K562 (cell line): Measurements from ENCODE around the gene CDYL. TPM values are rescaled to one million over a fixed set of nuclear protein-coding genes. Genes with fewer than 3 reads are reported as not detected.
A peak's percentile ranks its signal among the peaks of the same experiment; 100 is the strongest.

Source experiments
- BACH1 ChIP-seq: fragments of 200-800 bp; sonication (Bioruptor generic); IDR thresholded peaks from 2 replicates; pipeline ENCODE4 v1.6.1; 2016; ENCODE audit warnings: missing genetic modification characterization, missing compliant biosample characterization
- CHD4 ChIP-seq: fragments of 200-600 bp; sonication (generic); IDR thresholded peaks from 3 replicates; pipeline ENCODE4 v1.6.1; 2012; ENCODE audit warnings: low read depth, mild to moderate bottlenecking, mixed read lengths, low read length, inconsistent platforms; ENCODE audit not compliant: insufficient read depth, insufficient replicate concordance, poor library complexity, severe bottlenecking
- CREM ChIP-seq: IDR thresholded peaks from 2 replicates; pipeline ENCODE4 v1.6.1; 2014; ENCODE audit warnings: antibody characterized with exemption, low read depth
- HDGF ChIP-seq: fragments of 450-650 bp; IDR thresholded peaks from 2 replicates; pipeline ENCODE4 v1.6.1; 2016
- KLF16 ChIP-seq: IDR thresholded peaks from 2 replicates; pipeline ENCODE4 v1.6.1; 2016; ENCODE audit warnings: antibody characterized with exemption
- MXI1 ChIP-seq: IDR thresholded peaks from 2 replicates; pipeline ENCODE4 v1.6.1; 2011; ENCODE audit warnings: low read depth, mild to moderate bottlenecking, improper control_type of control experiment, low read length
- NFE2L1 ChIP-seq: fragments of 450-650 bp; IDR thresholded peaks from 2 replicates; pipeline ENCODE4 v1.6.1; 2016; ENCODE audit warnings: missing genetic modification characterization, low read depth, mild to moderate bottlenecking, missing compliant biosample characterization, moderate library complexity, borderline replicate concordance
- NR2C2 ChIP-seq, 2 experiments: fragments of 200-800 bp in 1 of 2; sonication (Bioruptor generic) in 1 of 2; sonication (generic) in 1 of 2; formaldehyde crosslinking in 1 of 2; IDR thresholded peaks; 2 replicates each; pipeline versions ENCODE4 v1.6.1 to v1.8.0; 2016 to 2022; ENCODE audit warnings: mild to moderate bottlenecking in 1 of 2, missing compliant biosample characterization in 1 of 2, missing genetic modification characterization in 1 of 2, missing genetic modification reagents in 1 of 2
- POLR2AphosphoS5 ChIP-seq: IDR thresholded peaks from 2 replicates; pipeline ENCODE4 v1.6.1; 2011; ENCODE audit warnings: mild to moderate bottlenecking, low read depth, low read length, moderate library complexity; ENCODE audit not compliant: control insufficient read depth, insufficient read depth
- RBBP5 ChIP-seq: fragments of 200-600 bp; sonication (generic); IDR thresholded peaks from 2 replicates; pipeline ENCODE4 v1.6.1; 2012; ENCODE audit warnings: borderline replicate concordance, mild to moderate bottlenecking, low read length, control low read depth, inconsistent platforms; ENCODE audit not compliant: insufficient read depth, poor library complexity, severe bottlenecking
- ZNF584 ChIP-seq: fragments of 200-800 bp; sonication (Bioruptor generic); IDR thresholded peaks from 2 replicates; pipeline ENCODE4 v1.6.1; 2016; ENCODE audit warnings: low read depth, mild to moderate bottlenecking, missing genetic modification characterization, missing compliant biosample characterization
- polyA plus RNA-seq, 8 experiments: library from polyadenylated mRNA; depleted of rRNA in 4 of 8; stranded (reverse) in 5 of 8; unstranded in 3 of 8; fragments of >200 nt; fragmentation: Nextera tagmentation in 2 of 8; fragmentation: Illumina TruSeq in 1 of 8; extraction: Ambion mirVana in 2 of 8; extraction: Trizol in 1 of 8; gene quantifications; 2 replicates each; pipeline versions ENCODE4 v1.2.1 to v1.2.3, GENCODE V29; 2011 to 2014; ENCODE audit warnings: inconsistent platforms in 1 of 8, missing spikeins in 1 of 8
- total RNA-seq, 7 experiments: library from RNA; depleted of rRNA in 6 of 7; stranded (reverse); fragments of >200 nt in 6 of 7; fragmentation: Illumina TruSeq in 2 of 7; extraction: Trizol in 2 of 7; gene quantifications; 2 replicates each; pipeline versions ENCODE4 v1.2.1 to v1.2.3, GENCODE V29; 2011 to 2021; ENCODE audit warnings: low replicate concordance in 1 of 7
- TF ChIP-seq, protein P1 (sequence below): sonication (generic); formaldehyde crosslinking; IDR thresholded peaks from 2 replicates; pipeline ENCODE4 v1.8.1; 2023; ENCODE audit warnings: missing genetic modification reagents, mild to moderate bottlenecking, borderline replicate concordance
- TF ChIP-seq, protein P2 (sequence below): fragments of 450-650 bp; IDR thresholded peaks from 2 replicates; pipeline ENCODE4 v1.6.1; 2016; ENCODE audit warnings: antibody characterized with exemption
- TF ChIP-seq, protein P3 (sequence below): sonication (generic); formaldehyde crosslinking; IDR thresholded peaks from 2 replicates; pipeline ENCODE4 v1.9.0; 2022; ENCODE audit warnings: mild to moderate bottlenecking, missing genetic modification reagents
- TF ChIP-seq, protein P4 (sequence below): sonication (generic); formaldehyde crosslinking; IDR thresholded peaks from 2 replicates; pipeline ENCODE4 v1.8.0; 2023; ENCODE audit warnings: mild to moderate bottlenecking, missing genetic modification reagents

The CDYL gene
- total and polyA plus RNA-seq, 9 of the 15 experiments (the other 6 are each of a cell fraction or from before 2014, with no cell fraction given): 8.1 to 45.8 (median 40.8) TPM

DNA sequence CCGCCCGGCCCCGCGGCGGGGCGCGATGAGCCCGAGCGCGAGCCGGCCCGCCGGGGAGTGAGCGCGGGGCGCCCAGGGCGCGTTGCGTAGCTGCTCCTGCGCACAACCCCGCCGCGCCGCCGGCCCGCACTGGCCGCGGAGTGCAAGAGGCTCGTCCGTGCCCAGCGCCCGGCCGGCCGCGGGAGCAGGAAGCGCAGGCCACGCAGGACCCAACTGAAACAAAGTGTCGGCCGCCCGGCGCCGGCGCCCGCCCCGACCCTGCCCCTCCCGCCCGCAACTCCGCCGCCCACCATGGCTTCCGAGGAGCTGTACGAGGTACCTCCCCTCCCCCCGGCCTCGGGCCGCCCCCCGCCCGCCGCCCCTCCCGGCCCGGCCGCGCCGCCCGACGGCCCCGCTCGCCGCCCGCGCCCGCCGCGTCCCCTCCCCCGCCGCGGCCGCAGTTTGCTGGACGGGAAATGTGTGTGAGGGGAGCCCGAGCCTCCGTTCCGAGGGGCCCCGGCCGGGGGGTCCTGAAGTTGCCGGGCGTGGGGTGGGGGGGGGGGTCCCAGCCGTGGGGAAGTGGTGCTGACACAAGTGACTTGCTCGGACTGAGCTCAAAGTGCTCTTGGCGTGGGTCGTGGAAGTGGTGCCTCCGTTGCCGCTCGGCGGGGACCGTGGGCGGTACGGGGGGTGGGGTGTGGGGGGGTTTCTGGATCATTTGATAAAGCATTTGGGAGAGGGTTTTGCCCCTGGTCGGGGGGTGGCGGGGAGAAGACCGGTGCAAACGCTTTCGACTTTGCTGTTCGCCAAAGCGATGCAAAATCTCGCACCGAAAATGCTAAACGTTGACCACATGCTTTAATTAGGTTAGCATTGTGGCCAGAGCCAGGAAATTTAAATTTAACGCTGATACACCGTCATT is 539 bp downstream of the CDYL start (continued):
- no peak for TF ChIP-seq NFE2L1
- no peak for TF ChIP-seq KLF16
- peak; percentile 78 for TF ChIP-seq RBBP5
- TF ChIP-seq, protein P1, sequence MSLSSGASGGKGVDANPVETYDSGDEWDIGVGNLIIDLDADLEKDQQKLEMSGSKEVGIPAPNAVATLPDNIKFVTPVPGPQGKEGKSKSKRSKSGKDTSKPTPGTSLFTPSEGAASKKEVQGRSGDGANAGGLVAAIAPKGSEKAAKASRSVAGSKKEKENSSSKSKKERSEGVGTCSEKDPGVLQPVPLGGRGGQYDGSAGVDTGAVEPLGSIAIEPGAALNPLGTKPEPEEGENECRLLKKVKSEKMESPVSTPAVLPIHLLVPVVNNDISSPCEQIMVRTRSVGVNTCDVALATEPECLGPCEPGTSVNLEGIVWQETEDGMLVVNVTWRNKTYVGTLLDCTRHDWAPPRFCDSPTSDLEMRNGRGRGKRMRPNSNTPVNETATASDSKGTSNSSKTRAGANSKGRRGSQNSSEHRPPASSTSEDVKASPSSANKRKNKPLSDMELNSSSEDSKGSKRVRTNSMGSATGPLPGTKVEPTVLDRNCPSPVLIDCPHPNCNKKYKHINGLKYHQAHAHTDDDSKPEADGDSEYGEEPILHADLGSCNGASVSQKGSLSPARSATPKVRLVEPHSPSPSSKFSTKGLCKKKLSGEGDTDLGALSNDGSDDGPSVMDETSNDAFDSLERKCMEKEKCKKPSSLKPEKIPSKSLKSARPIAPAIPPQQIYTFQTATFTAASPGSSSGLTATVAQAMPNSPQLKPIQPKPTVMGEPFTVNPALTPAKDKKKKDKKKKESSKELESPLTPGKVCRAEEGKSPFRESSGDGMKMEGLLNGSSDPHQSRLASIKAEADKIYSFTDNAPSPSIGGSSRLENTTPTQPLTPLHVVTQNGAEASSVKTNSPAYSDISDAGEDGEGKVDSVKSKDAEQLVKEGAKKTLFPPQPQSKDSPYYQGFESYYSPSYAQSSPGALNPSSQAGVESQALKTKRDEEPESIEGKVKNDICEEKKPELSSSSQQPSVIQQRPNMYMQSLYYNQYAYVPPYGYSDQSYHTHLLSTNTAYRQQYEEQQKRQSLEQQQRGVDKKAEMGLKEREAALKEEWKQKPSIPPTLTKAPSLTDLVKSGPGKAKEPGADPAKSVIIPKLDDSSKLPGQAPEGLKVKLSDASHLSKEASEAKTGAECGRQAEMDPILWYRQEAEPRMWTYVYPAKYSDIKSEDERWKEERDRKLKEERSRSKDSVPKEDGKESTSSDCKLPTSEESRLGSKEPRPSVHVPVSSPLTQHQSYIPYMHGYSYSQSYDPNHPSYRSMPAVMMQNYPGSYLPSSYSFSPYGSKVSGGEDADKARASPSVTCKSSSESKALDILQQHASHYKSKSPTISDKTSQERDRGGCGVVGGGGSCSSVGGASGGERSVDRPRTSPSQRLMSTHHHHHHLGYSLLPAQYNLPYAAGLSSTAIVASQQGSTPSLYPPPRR (CRISPR knock-in tag): no peak
- TF ChIP-seq, protein P2, sequence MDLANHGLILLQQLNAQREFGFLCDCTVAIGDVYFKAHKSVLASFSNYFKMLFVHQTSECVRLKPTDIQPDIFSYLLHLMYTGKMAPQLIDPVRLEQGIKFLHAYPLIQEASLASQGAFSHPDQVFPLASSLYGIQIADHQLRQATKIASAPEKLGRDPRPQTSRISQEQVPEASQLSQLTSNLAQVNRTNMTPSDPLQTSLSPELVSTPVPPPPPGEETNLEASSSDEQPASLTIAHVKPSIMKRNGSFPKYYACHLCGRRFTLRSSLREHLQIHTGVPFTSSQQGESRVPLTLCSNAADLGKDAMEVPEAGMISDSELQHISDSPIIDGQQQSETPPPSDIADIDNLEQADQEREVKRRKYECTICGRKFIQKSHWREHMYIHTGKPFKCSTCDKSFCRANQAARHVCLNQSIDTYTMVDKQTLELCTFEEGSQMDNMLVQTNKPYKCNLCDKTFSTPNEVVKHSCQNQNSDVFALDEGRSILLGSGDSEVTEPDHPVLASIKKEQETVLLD: no peak
- TF ChIP-seq, protein P3, sequence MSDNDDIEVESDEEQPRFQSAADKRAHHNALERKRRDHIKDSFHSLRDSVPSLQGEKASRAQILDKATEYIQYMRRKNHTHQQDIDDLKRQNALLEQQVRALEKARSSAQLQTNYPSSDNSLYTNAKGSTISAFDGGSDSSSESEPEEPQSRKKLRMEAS (CRISPR knock-in tag): 0 out of 2 replicates have a peak, but pooled peaks have one; percentile 19
- TF ChIP-seq HDGF: no peak
- no peak for TF ChIP-seq NR2C2 (CRISPR knock-in tag; IDR thresholded peaks at IDR 0.05)
- no peak for TF ChIP-seq NR2C2 (tag; IDR thresholded peaks at IDR 0.05)
- TF ChIP-seq CREM: no peak; the same call in 1 of the 2 replicates
- no peak for TF ChIP-seq BACH1 (tag)
- no peak for TF ChIP-seq ZNF584 (CRISPR knock-in tag)
- TF ChIP-seq, protein P4, sequence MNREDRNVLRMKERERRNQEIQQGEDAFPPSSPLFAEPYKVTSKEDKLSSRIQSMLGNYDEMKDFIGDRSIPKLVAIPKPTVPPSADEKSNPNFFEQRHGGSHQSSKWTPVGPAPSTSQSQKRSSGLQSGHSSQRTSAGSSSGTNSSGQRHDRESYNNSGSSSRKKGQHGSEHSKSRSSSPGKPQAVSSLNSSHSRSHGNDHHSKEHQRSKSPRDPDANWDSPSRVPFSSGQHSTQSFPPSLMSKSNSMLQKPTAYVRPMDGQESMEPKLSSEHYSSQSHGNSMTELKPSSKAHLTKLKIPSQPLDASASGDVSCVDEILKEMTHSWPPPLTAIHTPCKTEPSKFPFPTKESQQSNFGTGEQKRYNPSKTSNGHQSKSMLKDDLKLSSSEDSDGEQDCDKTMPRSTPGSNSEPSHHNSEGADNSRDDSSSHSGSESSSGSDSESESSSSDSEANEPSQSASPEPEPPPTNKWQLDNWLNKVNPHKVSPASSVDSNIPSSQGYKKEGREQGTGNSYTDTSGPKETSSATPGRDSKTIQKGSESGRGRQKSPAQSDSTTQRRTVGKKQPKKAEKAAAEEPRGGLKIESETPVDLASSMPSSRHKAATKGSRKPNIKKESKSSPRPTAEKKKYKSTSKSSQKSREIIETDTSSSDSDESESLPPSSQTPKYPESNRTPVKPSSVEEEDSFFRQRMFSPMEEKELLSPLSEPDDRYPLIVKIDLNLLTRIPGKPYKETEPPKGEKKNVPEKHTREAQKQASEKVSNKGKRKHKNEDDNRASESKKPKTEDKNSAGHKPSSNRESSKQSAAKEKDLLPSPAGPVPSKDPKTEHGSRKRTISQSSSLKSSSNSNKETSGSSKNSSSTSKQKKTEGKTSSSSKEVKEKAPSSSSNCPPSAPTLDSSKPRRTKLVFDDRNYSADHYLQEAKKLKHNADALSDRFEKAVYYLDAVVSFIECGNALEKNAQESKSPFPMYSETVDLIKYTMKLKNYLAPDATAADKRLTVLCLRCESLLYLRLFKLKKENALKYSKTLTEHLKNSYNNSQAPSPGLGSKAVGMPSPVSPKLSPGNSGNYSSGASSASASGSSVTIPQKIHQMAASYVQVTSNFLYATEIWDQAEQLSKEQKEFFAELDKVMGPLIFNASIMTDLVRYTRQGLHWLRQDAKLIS: no peak
- no peak for TF ChIP-seq MXI1
- TF ChIP-seq CHD4: no peak
- peak; percentile 31; the same call in 1 of the 2 replicates for TF ChIP-seq POLR2AphosphoS5
